NB4 (cell line): ENCODE measurements around the gene TUBGCP2.

Source experiments
- CTCF ChIP-seq: IDR thresholded peaks from one replicate; pipeline ENCODE4 v1.5.1; 2012; ENCODE audit warnings: low read depth, low read length
- POLR2A ChIP-seq: IDR thresholded peaks from 2 replicates; pipeline ENCODE4 v1.6.1; 2011; ENCODE audit warnings: mild to moderate bottlenecking; ENCODE audit not compliant: insufficient read length; ENCODE audit errors: extremely low read depth

DNA sequence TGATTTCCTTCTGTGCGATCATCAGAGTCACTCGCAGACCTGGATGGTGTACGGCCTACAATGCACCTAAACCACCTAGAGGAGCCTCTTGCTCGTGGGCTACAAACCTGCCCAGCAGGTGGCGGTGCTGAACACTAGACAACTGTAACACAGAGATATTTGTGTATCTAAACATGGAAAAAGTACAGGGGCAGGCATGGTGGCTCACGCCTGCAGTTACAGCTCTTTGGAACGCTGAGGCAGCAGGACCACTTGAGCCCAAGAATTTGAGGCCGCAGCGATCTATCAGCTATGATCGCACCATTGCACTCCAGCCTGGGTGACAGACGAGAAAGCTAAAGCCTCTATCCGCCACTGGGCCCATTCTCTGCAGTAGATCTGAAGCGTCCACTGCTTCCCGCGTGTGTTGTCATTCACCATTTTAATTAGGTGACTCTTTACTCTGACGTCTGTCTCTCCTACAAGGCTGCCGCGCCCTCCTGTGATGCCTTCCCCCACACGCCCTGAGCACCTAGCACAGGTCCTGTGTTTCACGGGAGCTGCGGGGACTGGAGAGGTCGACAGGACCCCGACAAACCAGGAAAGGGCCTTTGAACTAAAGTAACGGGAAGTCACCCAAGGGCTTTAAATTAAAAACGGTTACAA, 774 bp downstream of the TUBGCP2 start:
- no peak for TF ChIP-seq POLR2A
- TF ChIP-seq CTCF, result peak; percentile 91
